Activated CD4-positive, alpha-beta T cell treated with anti-CD3 and anti-CD28 coated beads, Interleukin-10, Interleukin-2, amounts not matched to agents 100 ng/mL and 50 ng/mL, durations not matched to agents 16 hours and 8 hours (primary cell): ENCODE results near the gene SEMA6A.

ENCODE experiments used
- DNase-seq: peaks from one replicate; pipeline ENCODE4 v3.0.0-alpha.2; 2020

The SEMA6A gene

DNA sequence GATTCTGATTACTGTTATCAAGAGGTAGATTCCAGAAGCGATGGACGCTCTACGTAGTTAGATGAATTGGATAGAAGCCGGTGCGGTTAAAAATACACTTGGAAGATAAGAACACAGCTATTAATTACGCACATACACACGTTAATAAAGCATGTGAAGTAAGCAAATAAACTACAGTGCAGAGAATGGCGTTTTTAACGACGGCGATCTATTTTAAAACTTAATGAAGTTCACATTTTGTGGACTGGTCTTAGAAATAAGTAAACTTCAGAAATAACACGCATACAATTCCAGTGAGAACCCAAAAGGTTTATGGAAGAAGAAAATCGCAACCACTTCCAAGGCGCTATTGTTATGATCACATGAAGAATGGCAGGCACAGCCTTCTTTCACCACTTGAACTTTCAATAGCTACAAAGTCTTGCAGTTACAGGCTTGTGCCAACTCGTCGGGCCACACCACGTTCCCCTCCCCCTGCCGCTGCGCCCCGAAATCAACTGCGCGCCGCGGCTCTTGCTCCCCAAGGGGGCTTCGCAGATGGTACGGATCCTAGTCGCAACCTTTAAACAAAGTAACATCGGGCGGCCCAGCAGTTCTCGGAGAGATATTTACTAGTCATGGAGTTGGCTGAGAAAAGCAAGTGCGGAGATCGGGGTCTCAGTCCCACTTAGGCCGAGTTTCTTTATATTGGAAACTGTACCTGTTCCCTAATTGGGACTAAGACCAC lies 866 bp upstream of the SEMA6A start:
- no peak for DNase-seq

GRCh38 chr5:116573702-116574366 lies 789 bp downstream of the SEMA6A start:
- DNase-seq: no peak

DNA sequence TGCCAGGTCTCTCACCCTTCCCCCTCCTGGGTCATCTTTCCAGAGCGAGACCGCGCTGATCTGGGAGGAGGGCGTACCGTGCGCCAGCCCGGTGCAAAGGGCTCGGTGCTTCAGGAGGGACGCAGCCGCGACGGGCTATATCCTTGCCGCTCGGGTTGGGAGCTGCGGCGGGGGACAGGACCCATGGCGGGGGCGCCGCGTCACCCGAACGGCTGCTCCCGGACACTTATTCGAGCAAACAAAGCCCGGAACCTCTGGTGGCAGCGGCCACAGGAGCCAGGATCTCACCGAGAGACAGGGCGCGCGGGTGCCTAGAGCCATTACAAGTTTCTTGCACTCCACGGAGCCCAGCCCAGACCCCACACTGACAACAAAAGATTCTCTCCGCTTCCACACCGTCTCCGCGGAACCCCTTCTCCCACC lies 1.3 kb downstream of the SEMA6A start:
- DNase-seq: no peak

DNA sequence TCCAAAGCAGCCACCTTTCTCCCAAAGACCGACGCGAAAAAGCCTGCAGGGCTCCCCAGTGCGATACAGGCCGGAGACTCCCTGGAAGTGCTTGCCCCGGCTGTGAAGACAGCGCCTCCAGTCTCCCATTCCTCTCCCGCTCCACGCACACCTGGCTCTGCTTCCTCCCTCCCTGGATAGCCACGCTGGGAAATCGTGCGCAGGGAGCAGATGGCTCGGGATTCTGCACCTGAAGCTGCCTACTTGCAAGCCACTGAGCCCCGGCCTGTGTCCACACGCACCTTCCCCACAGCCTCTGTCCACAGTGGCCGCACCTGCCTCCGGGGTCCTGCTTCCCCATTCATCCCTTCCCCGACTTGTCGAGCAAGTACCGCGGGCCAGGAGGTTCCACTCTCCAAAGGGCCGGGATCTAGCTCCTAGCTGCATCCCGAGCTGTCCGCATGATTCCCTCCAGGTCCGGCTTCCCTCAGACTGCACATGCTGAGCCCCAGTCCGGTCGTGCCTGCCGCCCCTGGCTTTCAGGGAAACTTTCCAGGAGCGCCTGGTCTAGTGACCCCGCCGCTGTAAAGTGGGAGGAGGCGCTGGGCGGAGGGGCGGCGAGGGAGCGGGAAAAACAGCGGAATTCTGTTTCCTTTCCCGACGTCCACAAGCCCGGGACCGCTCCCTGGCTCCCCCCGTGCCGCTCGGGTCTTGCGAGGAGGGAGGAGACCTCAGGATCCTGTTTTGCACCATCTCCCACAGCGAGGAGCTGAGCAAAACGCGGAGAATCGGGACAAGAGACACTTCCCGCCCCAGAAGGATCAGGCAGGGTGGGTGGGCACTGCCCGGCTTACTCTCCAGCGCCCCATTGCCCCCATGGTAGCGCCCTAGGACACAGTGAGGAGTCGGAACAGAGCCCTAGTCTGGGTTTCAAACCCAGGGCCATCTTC lies 2.0 kb downstream of the SEMA6A start:
- no peak for DNase-seq

DNA sequence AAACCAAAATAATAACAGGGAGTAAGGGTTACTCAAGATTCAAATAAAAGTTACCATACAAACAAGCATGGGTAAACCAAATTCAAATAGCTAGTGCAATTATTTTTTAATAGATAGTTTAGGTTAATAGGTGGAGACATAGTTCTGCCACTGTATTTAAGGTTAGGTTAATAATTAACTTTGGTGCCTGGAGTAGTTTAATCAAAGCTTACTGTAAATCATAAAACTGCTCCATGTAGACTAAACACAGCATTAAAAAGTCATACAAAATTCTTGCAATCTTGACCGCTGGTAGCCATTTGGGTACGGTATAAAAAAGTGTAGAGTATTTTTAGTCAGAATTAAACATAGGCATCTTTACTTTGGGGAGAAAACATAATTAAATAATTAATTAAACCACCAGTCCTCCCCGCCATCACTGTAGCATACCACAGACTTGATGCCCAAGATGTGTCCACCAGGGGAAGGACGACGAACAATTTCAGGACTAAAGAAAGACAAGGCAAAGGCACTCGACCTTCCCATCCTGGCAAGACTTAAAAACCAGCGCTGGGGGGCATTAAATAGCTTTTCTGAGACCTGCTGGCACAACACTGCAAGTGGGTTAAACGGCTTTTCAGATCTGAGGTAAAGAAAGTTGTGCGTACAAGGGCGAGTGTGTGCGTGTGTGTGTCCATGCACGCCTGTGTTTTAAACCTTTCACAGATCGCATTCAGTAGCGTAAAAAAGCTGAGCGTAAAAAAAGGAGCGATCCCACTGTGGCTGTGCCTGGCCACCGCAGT lies 2.9 kb downstream of the SEMA6A start:
- DNase-seq: no peak

DNA sequence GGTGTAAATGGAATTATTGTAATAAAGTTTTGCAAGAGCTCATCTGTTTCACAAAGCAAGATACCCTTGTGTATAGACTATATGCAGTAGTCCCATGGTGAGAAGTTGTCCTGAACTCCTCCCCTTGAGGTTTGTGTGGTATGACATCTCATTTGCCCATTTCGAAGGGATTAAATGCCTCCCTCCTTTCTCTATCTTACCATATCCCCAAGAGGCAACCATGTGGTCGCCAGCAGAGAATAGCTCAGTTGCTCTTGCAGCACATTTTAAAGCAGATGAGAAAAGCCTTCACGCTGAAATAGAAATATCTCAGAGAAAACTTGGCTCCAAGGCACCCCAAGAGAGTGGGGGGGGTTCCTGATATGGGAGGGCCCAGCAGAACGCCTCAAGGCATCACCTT lies 4.6 kb downstream of the SEMA6A start:
- no peak for DNase-seq

DNA sequence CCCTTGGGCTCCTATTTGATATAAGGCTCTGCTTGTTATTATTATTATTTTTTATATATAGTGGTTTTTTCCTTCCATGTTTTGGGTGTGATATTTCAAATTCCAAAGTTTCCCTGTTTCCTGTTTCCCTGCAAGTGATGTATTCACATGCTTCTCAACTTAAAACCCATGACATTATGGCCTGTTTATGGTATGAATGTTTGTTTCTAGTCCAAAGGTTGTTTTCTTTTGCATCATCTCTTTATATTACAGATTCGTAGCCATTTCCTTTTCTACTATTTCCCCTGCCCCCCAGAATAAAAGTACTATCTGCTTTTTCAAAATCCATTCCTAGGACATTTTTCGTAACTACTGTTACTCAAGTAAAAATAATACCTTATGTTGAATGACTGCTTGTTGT lies 7.5 kb downstream of the SEMA6A start:
- no peak for DNase-seq

- DNase-seq: no peak
Measured at GRCh38 chr5:116566251-116566650, 8.4 kb downstream of the SEMA6A start.

DNA sequence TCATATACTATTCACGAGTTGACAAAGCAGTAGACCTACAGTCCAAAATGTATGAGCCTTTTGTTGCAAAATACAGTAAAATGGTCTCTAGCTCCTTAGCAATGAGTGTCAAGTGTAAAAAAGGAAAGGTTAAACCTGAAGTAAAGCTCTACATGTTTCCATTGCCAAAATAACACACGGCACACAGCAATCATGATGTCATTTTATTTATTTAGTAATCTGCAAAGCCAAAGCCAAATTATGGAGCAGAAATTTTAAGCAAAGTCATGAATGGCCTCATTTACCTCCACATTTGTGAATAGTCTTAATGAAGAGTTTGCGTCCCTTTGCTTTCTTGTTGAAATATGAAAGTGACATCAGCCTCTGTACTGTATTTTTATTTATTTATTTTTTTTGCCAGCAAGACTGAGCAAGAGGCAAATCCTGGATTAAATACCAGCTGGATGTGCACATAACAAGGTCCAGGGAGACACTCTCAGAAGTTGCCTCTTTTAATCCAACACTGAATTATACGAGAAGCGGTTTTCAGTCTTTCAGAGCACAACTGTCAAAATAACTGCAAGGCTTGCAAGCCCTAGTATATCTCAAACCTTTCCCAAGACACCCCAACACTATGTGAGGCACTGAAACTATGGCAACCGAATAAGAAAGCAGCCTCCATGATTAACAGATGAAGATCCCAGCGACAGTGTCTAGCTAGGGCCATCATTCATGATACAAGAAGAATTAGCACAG lies 9.7 kb downstream of the SEMA6A start:
- no peak for DNase-seq

GRCh38 chr5:116564312-116564711 lies 10.3 kb downstream of the SEMA6A start:
- no peak for DNase-seq

DNA sequence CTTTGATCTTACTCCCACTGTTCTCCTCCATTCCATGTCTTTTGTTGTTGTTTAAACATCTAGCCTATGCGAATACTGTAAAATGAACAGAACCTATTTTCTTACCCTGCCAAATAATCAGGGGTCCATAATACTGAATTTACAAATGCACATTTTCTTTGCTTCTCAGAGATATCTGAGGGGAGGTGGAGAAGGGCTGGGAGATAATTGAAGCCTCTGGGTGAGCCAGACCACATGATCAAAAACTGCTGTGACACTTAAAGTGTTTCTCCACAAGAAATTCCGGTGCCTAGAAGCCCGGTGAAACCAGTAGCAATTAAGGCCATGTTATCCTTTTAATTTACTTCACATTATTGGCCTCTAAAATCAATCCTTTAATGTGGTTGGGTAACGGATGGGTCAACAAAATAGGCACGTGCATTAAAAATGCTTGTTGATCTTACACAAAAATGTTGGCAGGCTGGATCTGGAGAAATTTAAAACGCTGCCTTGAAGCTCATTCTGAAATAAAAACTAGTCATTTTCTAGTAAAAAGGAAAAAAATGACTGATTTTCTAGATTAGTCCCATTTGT lies 10.8 kb downstream of the SEMA6A start:
- no peak for DNase-seq

DNA sequence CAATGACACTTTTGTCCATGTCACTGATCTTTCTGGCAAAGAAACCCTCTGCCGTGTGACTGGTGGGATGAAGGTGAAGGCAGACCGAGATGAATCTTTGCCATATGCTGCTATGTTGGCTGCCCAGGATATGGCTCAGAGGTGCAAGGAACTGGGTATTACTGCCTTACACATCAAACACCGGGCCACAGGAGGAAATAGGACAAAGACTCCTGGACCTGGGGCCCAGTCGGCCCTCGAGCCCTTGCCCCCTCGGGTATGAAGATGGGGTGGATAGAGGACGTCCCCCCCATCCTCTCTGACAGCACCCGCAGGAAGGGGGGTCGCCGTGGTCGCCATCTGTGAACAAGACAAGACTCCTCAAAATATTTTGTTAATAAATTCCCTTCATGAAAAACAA lies 12.0 kb downstream of the SEMA6A start:
- no peak for DNase-seq

- no peak for DNase-seq
Measured at GRCh38 chr5:116561658-116562057, 13.0 kb downstream of the SEMA6A start.

- no peak for DNase-seq
Measured at GRCh38 chr5:116559673-116560164, 14.9 kb downstream of the SEMA6A start.

GRCh38 chr5:116559239-116559638 lies 15.4 kb downstream of the SEMA6A start:
- DNase-seq: no peak

GRCh38 chr5:116557669-116558271 lies 16.9 kb downstream of the SEMA6A start:
- no peak for DNase-seq

DNA sequence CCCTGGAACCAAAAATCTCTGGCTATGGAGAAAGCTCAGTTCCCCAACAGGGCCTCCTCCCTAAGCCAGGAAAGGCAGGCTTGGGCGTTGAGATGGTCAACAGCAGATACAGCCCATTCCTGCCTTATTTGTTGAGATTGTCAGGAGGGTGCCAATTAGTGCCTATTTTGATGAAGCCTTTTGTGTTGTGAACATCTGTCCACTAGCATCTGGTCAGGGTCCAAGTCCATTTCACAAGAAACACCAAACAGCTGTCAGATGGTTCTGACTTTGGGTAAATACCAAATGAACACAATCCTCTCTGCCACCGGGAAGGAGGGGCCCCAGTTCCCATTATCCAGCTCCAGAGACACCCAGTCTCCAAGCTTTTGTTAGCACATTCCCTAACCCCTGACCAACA lies 19.9 kb downstream of the SEMA6A start:
- DNase-seq: no peak

DNA sequence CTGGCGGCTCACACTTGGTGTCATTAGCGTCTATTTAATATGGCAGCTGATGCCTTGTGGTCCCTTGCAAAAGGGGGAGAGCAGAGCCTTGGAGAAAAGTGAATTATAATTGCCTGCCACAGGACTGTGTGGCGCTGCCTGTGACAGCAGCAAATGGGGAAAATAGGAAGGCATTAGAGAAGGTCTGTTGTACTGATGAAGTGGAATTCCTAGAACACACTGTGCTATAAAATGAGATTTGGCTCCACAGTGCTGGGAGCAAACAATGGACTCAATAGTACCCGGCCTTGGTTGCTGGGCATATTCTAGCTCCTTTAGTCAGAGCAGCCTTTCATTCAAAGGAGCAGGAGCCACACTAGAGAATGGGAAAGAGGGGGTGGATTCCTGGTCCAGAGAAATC lies 21.3 kb downstream of the SEMA6A start:
- DNase-seq: no peak

DNA sequence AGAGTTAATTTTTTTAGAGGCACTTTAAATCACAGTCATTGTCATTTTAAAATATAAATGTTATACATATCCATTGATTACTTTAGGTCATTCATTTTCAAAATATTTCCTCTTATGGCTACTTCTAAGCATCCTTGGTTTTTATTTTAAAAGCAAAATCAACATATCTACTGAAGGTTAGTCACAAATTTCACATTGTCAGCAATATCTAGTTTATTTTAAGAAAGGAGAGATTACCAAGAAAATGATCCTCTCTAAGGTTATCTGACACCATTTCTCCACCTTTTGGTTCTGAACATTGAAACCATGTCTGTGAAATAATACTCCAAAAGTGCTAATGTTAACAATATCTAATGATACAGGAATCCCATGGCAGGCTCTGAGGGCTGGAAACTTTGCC lies 24.5 kb downstream of the SEMA6A start:
- DNase-seq: no peak

DNA sequence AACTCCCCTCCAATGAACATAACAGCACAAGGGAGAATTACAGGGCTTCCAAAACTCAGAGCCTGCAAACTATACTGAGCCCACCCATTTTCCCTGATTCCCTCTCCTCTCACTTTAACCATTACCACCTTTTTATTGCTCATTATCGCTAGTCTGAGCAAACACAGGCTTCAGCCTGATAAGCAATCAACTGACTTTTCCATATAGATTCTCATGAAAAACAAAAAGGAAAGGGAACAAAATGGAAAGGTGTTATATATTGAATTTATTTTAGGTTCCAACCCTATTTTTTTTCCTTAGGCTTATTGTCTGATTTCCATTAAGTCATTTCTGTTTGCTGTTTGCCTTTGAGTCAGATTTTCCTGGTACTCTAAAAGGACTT lies 27.9 kb downstream of the SEMA6A start:
- DNase-seq: no peak
